HepG2 (cell line): ENCODE measurements around the gene TSPAN13. TPM values are rescaled to one million over a fixed set of nuclear protein-coding genes. Genes with fewer than 3 reads are reported as not detected.

Experiments
- ATAC-seq: fragments of 200-7000 bp; cut with Tn5 transposase; 3 replicates; pipeline ENCODE4 v1.9.1; 2020; ENCODE audit warnings: mild to moderate bottlenecking, moderate library complexity
- BruUV-seq: library from RNA; stranded (reverse); fragments of 400-500 nt; replicated peaks from 2 replicates; lab custom pipeline; 2021; lab: Mats Ljungman, UMichigan
- CTCF ChIA-PET: fragments of 300-600 bp; formaldehyde crosslinking; extraction: SDS; loops from one replicate; lab custom pipeline; 2021; ENCODE audit warnings: low total read pairs, inconsistent platforms, low intra/inter-chr PET ratio; lab: Yijun Ruan, JAX
- POLR2A ChIA-PET: fragments of 350-600 bp; sonication (Branson Sonifier 250); formaldehyde crosslinking; loops from one replicate; lab custom pipeline; 2020; ENCODE audit warnings: antibody characterized with exemption, inconsistent platforms; lab: Yijun Ruan, JAX
- DNase-seq: peaks from one replicate; pipeline ENCODE4 v3.0.0-alpha.2; 2015; ENCODE audit warnings: low spot score
- FAIRE-seq: peaks from 3 replicates; lab custom pipeline; 2011; peaks lifted over from hg19 to GRCh38; lab: Jason Lieb, UNC
- H2AFZ ChIP-seq: one replicate; pipeline ENCODE4 v1.6.1; 2011; ENCODE audit warnings: low read length, inconsistent platforms
- H3K27ac ChIP-seq: fragments of 300-600 bp; 3 replicates; pipeline ENCODE4 v1.8.0; 2011; ENCODE audit warnings: mixed run types, mild to moderate bottlenecking, mixed read lengths, low read length, inconsistent platforms; ENCODE audit not compliant: insufficient read depth; ENCODE audit errors: extremely low read length
- H3K27me3 ChIP-seq, 2 experiments: fragments of 200-600 bp in 1 of 2; 2 replicates in 1 of 2; 3 replicates in 1 of 2; pipeline versions ENCODE4 v1.6.0 to v1.8.0; 2011; ENCODE audit warnings: low read length in 2 of 2, mild to moderate bottlenecking in 2 of 2, moderate library complexity in 2 of 2, inconsistent platforms in 1 of 2; ENCODE audit not compliant: insufficient read depth in 2 of 2, control insufficient read depth in 1 of 2
- H3K36me3 ChIP-seq, 2 experiments: fragments of 200-600 bp in 1 of 2; replicated peaks in 1 of 2; 2 replicates in 1 of 2; 3 replicates in 1 of 2; pipeline versions ENCODE4 v1.5.1 to v1.8.0; 2011; ENCODE audit warnings: low read length in 2 of 2, inconsistent platforms in 1 of 2; ENCODE audit not compliant: insufficient read depth in 2 of 2, control insufficient read depth in 1 of 2
- H3K4me1 ChIP-seq: 2 replicates; pipeline ENCODE4 v1.5.1; 2012; ENCODE audit warnings: low read length, inconsistent platforms; ENCODE audit not compliant: insufficient read depth
- H3K4me2 ChIP-seq: 2 replicates; pipeline ENCODE4 v1.6.0; 2011; ENCODE audit warnings: low read depth, low read length, inconsistent platforms
- H3K4me3 ChIP-seq, 3 experiments: fragments of 200-600 bp in 1 of 3; sonication (generic), shearing (Covaris generic) in 1 of 3; replicated peaks in 1 of 3; 2 replicates each; pipeline ENCODE4 v1.5.1; 2011 to 2016; ENCODE audit warnings: low read length in 3 of 3, inconsistent platforms in 2 of 3, low read depth in 2 of 3, mild to moderate bottlenecking in 2 of 3, control low read depth in 1 of 3, mixed read lengths in 1 of 3; ENCODE audit not compliant: insufficient read depth in 1 of 3
- H3K79me2 ChIP-seq: one replicate; pipeline ENCODE4 v1.6.1; 2011; ENCODE audit warnings: low read length, inconsistent platforms; ENCODE audit not compliant: insufficient read depth
- H3K9ac ChIP-seq: 2 replicates; pipeline ENCODE4 v1.6.0; 2011; ENCODE audit warnings: mild to moderate bottlenecking, low read depth, low read length, inconsistent platforms; ENCODE audit not compliant: insufficient read depth
- H3K9me3 ChIP-seq: 2 replicates; pipeline ENCODE4 v1.5.1; 2012; ENCODE audit warnings: mild to moderate bottlenecking, low read length
- H4K20me1 ChIP-seq: 2 replicates; pipeline ENCODE4 v1.6.0; 2011; ENCODE audit warnings: inconsistent platforms, mild to moderate bottlenecking, low read length, moderate library complexity; ENCODE audit not compliant: insufficient read depth
- BORCS8-MEF2B ChIP-seq: sonication (generic); formaldehyde crosslinking; IDR thresholded peaks from 2 replicates; pipeline ENCODE4 v1.8.0; 2022; ENCODE audit warnings: mild to moderate bottlenecking, missing genetic modification reagents
- GATAD2A ChIP-seq: IDR thresholded peaks from 2 replicates; pipeline ENCODE4 v1.6.1; 2016
- SMARCC2 ChIP-seq: fragments of 450-650 bp; IDR thresholded peaks from 2 replicates; pipeline ENCODE4 v1.6.1; 2017; ENCODE audit warnings: antibody characterized with exemption, mild to moderate bottlenecking
- TCF7 ChIP-seq: sonication (generic); IDR thresholded peaks from 2 replicates; pipeline ENCODE4 v1.6.1; 2016; ENCODE audit warnings: antibody characterized with exemption, low read depth
- ZMYM4 ChIP-seq: sonication (generic); formaldehyde crosslinking; IDR thresholded peaks from 2 replicates; pipeline ENCODE4 v1.8.1; 2023; ENCODE audit warnings: mild to moderate bottlenecking, missing genetic modification reagents
- ZNF317 ChIP-seq: sonication (generic); formaldehyde crosslinking; IDR thresholded peaks from 2 replicates; pipeline ENCODE4 v1.5.0; 2020; ENCODE audit warnings: mild to moderate bottlenecking, missing genetic modification reagents
- WGBS: methylation state at CpG from one replicate; pipeline ENCODE4 v1.1.6; 2017; ENCODE audit warnings: low lambda C conversion rate; 5-methylcytosine and 5-hydroxymethylcytosine counted together
- in situ Hi-C: cut with HindIII; loops from 2 replicates; pipeline ENCODE4 v1.10.0; 2017; ENCODE audit warnings: low pct_unique_long_range_greater_than_20kb; ENCODE audit not compliant: extremely low pct_ligation_motif_present
- intact Hi-C: fragments of 100-400 bp; cut with micrococcal nuclease; formaldehyde crosslinking; loops from one replicate; pipeline ENCODE4 v1.10.0; 2022; ENCODE audit not compliant: unreplicated experiment
- polyA plus RNA-seq, 8 experiments: library from polyadenylated mRNA; depleted of rRNA in 3 of 8; stranded (reverse) in 7 of 8; unstranded in 1 of 8; fragments of >200 nt; fragmentation: Illumina TruSeq in 4 of 8; extraction: Trizol in 4 of 8; gene quantifications; 2 replicates each; pipeline versions ENCODE4 v1.2.1 to v1.2.3, GENCODE V29; 2011 to 2016; ENCODE audit warnings: low read depth in 4 of 8, missing spikeins in 1 of 8, mixed read lengths in 1 of 8; ENCODE audit not compliant: insufficient read depth in 1 of 8
- total RNA-seq, 5 experiments: library from RNA; depleted of rRNA; stranded (reverse); fragments of >200 nt; fragmentation: Illumina TruSeq; extraction: Trizol; gene quantifications; 2 replicates each; pipeline ENCODE4 v1.2.3, GENCODE V29; 2016; ENCODE audit warnings: low read depth in 1 of 5
- TF ChIP-seq, protein P1 (sequence below), 2 experiments: sonication (generic) in 1 of 2; formaldehyde crosslinking in 1 of 2; IDR thresholded peaks; 2 replicates each; pipeline versions ENCODE4 v1.5.1 to v1.6.1; 2011 to 2020; ENCODE audit warnings: borderline replicate concordance in 1 of 2, low read depth in 1 of 2, low read length in 1 of 2, mild to moderate bottlenecking in 1 of 2, missing genetic modification reagents in 1 of 2, moderate library complexity in 1 of 2
- TF ChIP-seq, protein P2 (sequence below): sonication (generic); formaldehyde crosslinking; IDR thresholded peaks from 2 replicates; pipeline ENCODE4 v1.4.0; 2020; ENCODE audit warnings: missing genetic modification reagents

TSPAN13 gene
- total and polyA plus RNA-seq, 2 of the 13 experiments (the other 11 are each of a cell fraction or from before 2014, with no cell fraction given) = 5.8 to 6.2 TPM

DNA sequence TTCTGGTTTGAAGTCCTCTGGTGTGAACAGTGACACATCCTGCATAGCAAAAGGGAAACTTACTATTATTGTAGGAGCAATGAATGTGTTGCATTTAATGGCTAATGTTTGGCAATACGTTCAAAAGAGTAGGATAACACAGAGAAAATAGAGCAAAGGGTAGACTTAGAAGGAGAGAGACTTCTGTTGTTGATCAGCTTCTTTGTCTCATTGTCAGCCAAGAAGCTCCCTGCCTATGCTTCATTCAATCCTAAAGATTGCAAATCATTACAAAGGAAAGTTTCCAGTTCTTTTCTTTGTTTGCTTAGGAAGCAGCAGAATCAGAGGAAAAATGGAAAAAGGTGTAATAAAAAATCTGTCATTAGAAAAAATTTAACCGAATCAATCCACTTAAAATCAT, 7.9 kb upstream of the TSPAN13 start:
- ChIA-PET POLR2A (no interaction called here), CTCF (no interaction called here)
- ATAC-seq = no peak
- Histone ChIP-seq H3K9ac (no peak overlapping the region), H3K9me3 (no peaks in the 10 kb centered on the region), H3K4me1 (0 out of 2 replicates have a peak, but pooled peaks cover 6% of the 10 kb centered on the region), H3K79me2 (no peaks in the 10 kb centered on the region), H3K4me2 (no peak overlapping the region), H3K27me3 (no peaks in the 10 kb centered on the region), H3K27ac (no peak overlapping the region), H3K4me3 (no peak overlapping the region), H2AFZ (no peak overlapping the region), H3K36me3 (no peaks in the 10 kb centered on the region), H4K20me1 (no peaks in the 10 kb centered on the region)
- WGBS = 3% methylated on average over 2 of the region's 2 CpGs
- intact Hi-C loops = no loop called here
- TF ChIP-seq SMARCC2 (no peak), ZMYM4 (CRISPR knock-in tag) (no peak), GATAD2A (CRISPR knock-in tag) (no peak), TCF7 (no peak), BORCS8-MEF2B (no peak), ZNF317 (CRISPR knock-in tag) (no peak)
- TF ChIP-seq, protein P1, sequence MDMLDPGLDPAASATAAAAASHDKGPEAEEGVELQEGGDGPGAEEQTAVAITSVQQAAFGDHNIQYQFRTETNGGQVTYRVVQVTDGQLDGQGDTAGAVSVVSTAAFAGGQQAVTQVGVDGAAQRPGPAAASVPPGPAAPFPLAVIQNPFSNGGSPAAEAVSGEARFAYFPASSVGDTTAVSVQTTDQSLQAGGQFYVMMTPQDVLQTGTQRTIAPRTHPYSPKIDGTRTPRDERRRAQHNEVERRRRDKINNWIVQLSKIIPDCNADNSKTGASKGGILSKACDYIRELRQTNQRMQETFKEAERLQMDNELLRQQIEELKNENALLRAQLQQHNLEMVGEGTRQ (IDR thresholded peaks at IDR 0.05; ENCODE audit: low read depth, low read length) = no peak
- TF ChIP-seq, protein P1 (CRISPR knock-in tag; IDR thresholded peaks at IDR 0.05; ENCODE audit: borderline replicate concordance) = no peak
- TF ChIP-seq, protein P2, sequence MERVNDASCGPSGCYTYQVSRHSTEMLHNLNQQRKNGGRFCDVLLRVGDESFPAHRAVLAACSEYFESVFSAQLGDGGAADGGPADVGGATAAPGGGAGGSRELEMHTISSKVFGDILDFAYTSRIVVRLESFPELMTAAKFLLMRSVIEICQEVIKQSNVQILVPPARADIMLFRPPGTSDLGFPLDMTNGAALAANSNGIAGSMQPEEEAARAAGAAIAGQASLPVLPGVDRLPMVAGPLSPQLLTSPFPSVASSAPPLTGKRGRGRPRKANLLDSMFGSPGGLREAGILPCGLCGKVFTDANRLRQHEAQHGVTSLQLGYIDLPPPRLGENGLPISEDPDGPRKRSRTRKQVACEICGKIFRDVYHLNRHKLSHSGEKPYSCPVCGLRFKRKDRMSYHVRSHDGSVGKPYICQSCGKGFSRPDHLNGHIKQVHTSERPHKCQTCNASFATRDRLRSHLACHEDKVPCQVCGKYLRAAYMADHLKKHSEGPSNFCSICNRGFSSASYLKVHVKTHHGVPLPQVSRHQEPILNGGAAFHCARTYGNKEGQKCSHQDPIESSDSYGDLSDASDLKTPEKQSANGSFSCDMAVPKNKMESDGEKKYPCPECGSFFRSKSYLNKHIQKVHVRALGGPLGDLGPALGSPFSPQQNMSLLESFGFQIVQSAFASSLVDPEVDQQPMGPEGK (CRISPR knock-in tag) = no peak
- no TSS peak for BruUV-seq
- no peak for FAIRE-seq
- DNase-seq = no peak
- in situ Hi-C loops = no loop called here
